Measurements from ENCODE around the gene PIEZO2.

DNA sequence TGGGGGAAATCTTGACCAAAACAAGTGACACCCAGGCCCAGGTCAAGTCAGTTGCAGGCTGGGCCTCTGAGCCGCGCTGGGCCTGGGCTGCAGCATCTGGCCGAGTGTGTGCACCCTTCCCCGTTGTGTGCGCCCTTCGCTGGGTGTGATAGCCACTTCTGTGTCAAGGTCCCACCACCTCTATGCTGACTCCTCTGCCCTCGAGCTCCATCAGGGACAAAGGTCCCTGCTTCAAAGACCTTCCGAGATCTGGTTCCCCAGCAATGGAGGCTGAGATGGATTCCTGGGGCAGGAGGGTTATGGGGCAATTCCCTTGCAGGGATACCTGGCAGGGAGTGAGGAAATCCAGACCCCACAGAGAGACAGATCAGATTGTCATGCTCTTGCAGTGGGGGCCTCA, 93.6 kb downstream of the PIEZO2 start:
- TF ChIP-seq, protein P1, sequence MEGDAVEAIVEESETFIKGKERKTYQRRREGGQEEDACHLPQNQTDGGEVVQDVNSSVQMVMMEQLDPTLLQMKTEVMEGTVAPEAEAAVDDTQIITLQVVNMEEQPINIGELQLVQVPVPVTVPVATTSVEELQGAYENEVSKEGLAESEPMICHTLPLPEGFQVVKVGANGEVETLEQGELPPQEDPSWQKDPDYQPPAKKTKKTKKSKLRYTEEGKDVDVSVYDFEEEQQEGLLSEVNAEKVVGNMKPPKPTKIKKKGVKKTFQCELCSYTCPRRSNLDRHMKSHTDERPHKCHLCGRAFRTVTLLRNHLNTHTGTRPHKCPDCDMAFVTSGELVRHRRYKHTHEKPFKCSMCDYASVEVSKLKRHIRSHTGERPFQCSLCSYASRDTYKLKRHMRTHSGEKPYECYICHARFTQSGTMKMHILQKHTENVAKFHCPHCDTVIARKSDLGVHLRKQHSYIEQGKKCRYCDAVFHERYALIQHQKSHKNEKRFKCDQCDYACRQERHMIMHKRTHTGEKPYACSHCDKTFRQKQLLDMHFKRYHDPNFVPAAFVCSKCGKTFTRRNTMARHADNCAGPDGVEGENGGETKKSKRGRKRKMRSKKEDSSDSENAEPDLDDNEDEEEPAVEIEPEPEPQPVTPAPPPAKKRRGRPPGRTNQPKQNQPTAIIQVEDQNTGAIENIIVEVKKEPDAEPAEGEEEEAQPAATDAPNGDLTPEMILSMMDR (IDR thresholded peaks at IDR 0.05): no peak
- TF ChIP-seq POLR2AphosphoS5 (IDR thresholded peaks at IDR 0.05) (no peak), POLR2A (IDR thresholded peaks at IDR 0.05) (no peak)
